Lower leg skin (tissue), 4 donors: ENCODE results near the gene GPRIN2. TPM values are rescaled to one million over a fixed set of nuclear protein-coding genes. Genes with fewer than 3 reads are reported as not detected.

Experiments used
- DNase-seq, 2 donors: peaks; one replicate each; pipeline ENCODE4 v3.0.0-alpha.2; 2019; ENCODE audit warnings: low spot score in 2 of 2
- H3K4me3 ChIP-seq: fragments of 200-600 bp; sonication (generic); 2 replicates; pipeline ENCODE4 v1.5.1; 2017; ENCODE audit warnings: mild to moderate bottlenecking, low read depth; ENCODE audit not compliant: poor library complexity, severe bottlenecking
- CTCF ChIP-seq, 3 donors: fragments of 450-650 bp; IDR thresholded peaks; one replicate each; pipeline ENCODE4 v1.5.1; 2016; ENCODE audit warnings: antibody characterized with exemption in 3 of 3, mild to moderate bottlenecking in 3 of 3, moderate library complexity in 2 of 3
- POLR2A ChIP-seq, 2 donors: fragments of 450-650 bp; IDR thresholded peaks; one replicate each; pipeline ENCODE4 v1.6.1; 2016 to 2017; ENCODE audit warnings: antibody characterized with exemption in 2 of 2, mild to moderate bottlenecking in 1 of 2, moderate library complexity in 1 of 2
- WGBS, 2 donors: methylation state at CpG; one replicate each; pipeline ENCODE4 v1.1.5; 2018; 5-methylcytosine and 5-hydroxymethylcytosine counted together
- intact Hi-C: fragments of 100-400 bp; cut with DNase I; formaldehyde crosslinking; loops from one replicate; pipeline ENCODE4 v1.15.0; 2023; ENCODE audit warnings: low total_unique reads
- total RNA-seq, 4 donors: library from RNA; depleted of rRNA; stranded (reverse); fragments of >200 nt; gene quantifications; one replicate each; pipeline ENCODE4 v1.1.0, GENCODE V29; 2016

Gene GPRIN2
- total RNA-seq, 4 donors from 2014 or later, result 50.5 to 118 (median 61.8) TPM

- no peak for TF ChIP-seq POLR2A (IDR thresholded peaks at IDR 0.05)
- TF ChIP-seq CTCF (IDR thresholded peaks at IDR 0.05), result no peak
- intact Hi-C loops, result no loop called here
- 37 to 53% methylated on average over 12 of the region's 12 CpGs for WGBS, 2 donors
- H3K4me3 ChIP-seq, result no peak overlapping the region
- peak in 1 of 2 donors; percentile 89 for DNase-seq
Measured at GRCh38 chr10:46523119-46523961, 33.1 kb downstream of the GPRIN2 start.

- WGBS, 2 donors, result 87 to 89% methylated on average over 10 of the region's 10 CpGs
- DNase-seq, result peak in 1 of 2 donors; percentile 78
- no peak for TF ChIP-seq CTCF (IDR thresholded peaks at IDR 0.05)
- intact Hi-C loops, result no loop called here
- H3K4me3 ChIP-seq, result no peak overlapping the region
Measured at GRCh38 chr10:46522295-46523118, 34.0 kb downstream of the GPRIN2 start.

GRCh38 chr10:46520941-46521340 is 35.5 kb downstream of the GPRIN2 start:
- no peak overlapping the region for H3K4me3 ChIP-seq
- intact Hi-C loops, result no loop called here
- peak in 1 of 2 donors; percentile 83 for DNase-seq
- WGBS, 2 donors, result 44 to 45% methylated on average over 5 of the region's 5 CpGs
- TF ChIP-seq POLR2A (IDR thresholded peaks at IDR 0.05), result no peak
- no peak for TF ChIP-seq CTCF (IDR thresholded peaks at IDR 0.05)

- WGBS, 2 donors, result 83 to 84% methylated on average over 5 of the region's 5 CpGs
- DNase-seq, result peak in 1 of 2 donors; percentile 83
- no peak for TF ChIP-seq CTCF (IDR thresholded peaks at IDR 0.05)
- no peak for TF ChIP-seq POLR2A (IDR thresholded peaks at IDR 0.05)
- H3K4me3 ChIP-seq, result no peak overlapping the region
- intact Hi-C loops, result no loop called here
Measured at GRCh38 chr10:46520381-46520780, 36.1 kb downstream of the GPRIN2 start.

- H3K4me3 ChIP-seq, result no peak overlapping the region
- 86 to 88% methylated on average over 6 of the region's 6 CpGs for WGBS, 2 donors
- no peak for TF ChIP-seq CTCF (IDR thresholded peaks at IDR 0.05)
- no peak for TF ChIP-seq POLR2A (IDR thresholded peaks at IDR 0.05)
- intact Hi-C loops, result no loop called here
- DNase-seq, result peak in 1 of 2 donors; percentile 84
Measured at GRCh38 chr10:46518028-46518725, 38.3 kb downstream of the GPRIN2 start.
